IMR-90 (cell line): ENCODE measurements around the gene FTSJ3. TPM values are rescaled to one million over a fixed set of nuclear protein-coding genes. Genes with fewer than 3 reads are reported as not detected.

Experiments used
- ATAC-seq: fragments of 200-7000 bp; cut with Tn5 transposase; 2 replicates; pipeline ENCODE4 v1.9.1; 2020; ENCODE audit warnings: low read depth, mild to moderate bottlenecking, moderate library complexity
- BruUV-seq: library from RNA; stranded (reverse); fragments of 400-500 nt; replicated peaks from 2 replicates; lab custom pipeline; 2021; lab: Mats Ljungman, UMichigan
- CTCF ChIA-PET: fragments of 300-600 bp; formaldehyde crosslinking; extraction: SDS; loops from one replicate; lab custom pipeline; 2021; ENCODE audit warnings: antibody characterized with exemption; lab: Yijun Ruan, JAX
- POLR2A ChIA-PET: fragments of 300-600 bp; sonication (Branson Sonifier 250); formaldehyde crosslinking; loops from one replicate; lab custom pipeline; 2022; ENCODE audit warnings: antibody characterized with exemption; ENCODE audit not compliant: unreplicated experiment; lab: Charles Lee
- DNase-seq: peaks from one replicate; pipeline ENCODE4 v3.0.0; 2013
- H2AFZ ChIP-seq: replicated peaks from 2 replicates; pipeline ENCODE3; 2013; ENCODE audit warnings: low read length, mild to moderate bottlenecking; ENCODE audit not compliant: poor library complexity
- H2AK5ac ChIP-seq: 2 replicates; pipeline ENCODE4 v1.6.1; 2013; ENCODE audit warnings: low read depth, low read length, inconsistent platforms
- H2AK9ac ChIP-seq: replicated peaks from 2 replicates; pipeline ENCODE3; 2013; ENCODE audit warnings: mild to moderate bottlenecking, low read depth, low read length, moderate library complexity; ENCODE audit not compliant: poor library complexity
- H2BK120ac ChIP-seq: 2 replicates; pipeline ENCODE4 v1.6.1; 2013; ENCODE audit warnings: low read depth, low read length, inconsistent platforms
- H2BK15ac ChIP-seq: 3 replicates; pipeline ENCODE4 v1.6.1; 2013; ENCODE audit warnings: low read depth, low read length, inconsistent platforms
- H2BK20ac ChIP-seq: 2 replicates; pipeline ENCODE4 v1.6.1; 2013; ENCODE audit warnings: low read depth, mild to moderate bottlenecking, inconsistent platforms, low read length, moderate library complexity
- H2BK5ac ChIP-seq: 2 replicates; pipeline ENCODE4 v1.6.1; 2013; ENCODE audit warnings: mild to moderate bottlenecking, low read depth, low read length, inconsistent platforms; ENCODE audit not compliant: poor library complexity, severe bottlenecking
- H3K14ac ChIP-seq: replicated peaks from 2 replicates; pipeline ENCODE4 v1.6.1; 2013; ENCODE audit warnings: low read depth, low read length, inconsistent platforms
- H3K18ac ChIP-seq: 2 replicates; pipeline ENCODE4 v1.6.1; 2013; ENCODE audit warnings: low read depth, low read length, control low read depth
- H3K23ac ChIP-seq: 2 replicates; pipeline ENCODE4 v1.6.1; 2013; ENCODE audit warnings: low read depth, low read length, inconsistent platforms
- H3K27ac ChIP-seq: 2 replicates; pipeline ENCODE4 v1.5.1; 2013; ENCODE audit warnings: mild to moderate bottlenecking, control low read depth, low read length; ENCODE audit not compliant: insufficient read depth
- H3K27me3 ChIP-seq: 2 replicates; pipeline ENCODE4 v1.6.1; 2013; ENCODE audit warnings: low read length; ENCODE audit not compliant: control insufficient read depth, insufficient read depth
- H3K36me3 ChIP-seq: 2 replicates; pipeline ENCODE4 v1.6.1; 2013; ENCODE audit warnings: low read length, mixed read lengths; ENCODE audit not compliant: control insufficient read depth, insufficient read depth
- H3K4ac ChIP-seq: 2 replicates; pipeline ENCODE4 v1.6.1; 2013; ENCODE audit warnings: low read depth, low read length, inconsistent platforms
- H3K4me1 ChIP-seq: 2 replicates; pipeline ENCODE4 v1.6.1; 2013; ENCODE audit warnings: low read length, mixed read lengths; ENCODE audit not compliant: control insufficient read depth, insufficient read depth
- H3K4me2 ChIP-seq: 2 replicates; pipeline ENCODE4 v1.6.1; 2013; ENCODE audit warnings: low read depth, mild to moderate bottlenecking, control low read depth, low read length, moderate library complexity
- H3K4me3 ChIP-seq: 2 replicates; pipeline ENCODE4 v1.5.1; 2013; ENCODE audit warnings: low read depth, mild to moderate bottlenecking, control low read depth, low read length, moderate library complexity; ENCODE audit not compliant: insufficient read depth
- H3K56ac ChIP-seq: 2 replicates; pipeline ENCODE4 v1.6.1; 2013; ENCODE audit warnings: low read length, inconsistent platforms; ENCODE audit not compliant: insufficient read depth; ENCODE audit errors: extremely low read depth
- H3K79me1 ChIP-seq, 2 experiments: 2 replicates each; pipeline ENCODE4 v1.6.1; 2013; ENCODE audit warnings: low read length in 2 of 2, inconsistent platforms in 1 of 2, low read depth in 1 of 2
- H3K9ac ChIP-seq: 2 replicates; pipeline ENCODE4 v1.6.1; 2013; ENCODE audit warnings: low read depth, low read length, control low read depth
- H3K9me1 ChIP-seq: 2 replicates; pipeline ENCODE4 v1.6.1; 2013; ENCODE audit warnings: low read length, inconsistent platforms; ENCODE audit not compliant: insufficient read depth
- H3K9me3 ChIP-seq: 2 replicates; pipeline ENCODE4 v1.6.1; 2013; ENCODE audit warnings: low read length; ENCODE audit not compliant: control insufficient read depth, insufficient read depth
- H4K20me1 ChIP-seq: 2 replicates; pipeline ENCODE4 v1.6.1; 2013; ENCODE audit warnings: low read length, inconsistent platforms; ENCODE audit not compliant: insufficient read depth
- H4K5ac ChIP-seq: 2 replicates; pipeline ENCODE4 v1.6.1; 2013; ENCODE audit warnings: mild to moderate bottlenecking, low read depth, low read length, control low read depth
- H4K8ac ChIP-seq, 2 experiments: 2 replicates each; pipeline ENCODE4 v1.6.1; 2013; ENCODE audit warnings: low read depth in 2 of 2, low read length in 2 of 2, control low read depth in 1 of 2, inconsistent platforms in 1 of 2
- H4K91ac ChIP-seq: 2 replicates; pipeline ENCODE4 v1.6.1; 2013; ENCODE audit warnings: low read depth, low read length, inconsistent platforms; ENCODE audit not compliant: insufficient read depth
- MAFK ChIP-seq: IDR thresholded peaks from 2 replicates; pipeline ENCODE4 v1.6.1; 2012; ENCODE audit warnings: low read depth, low read length, improper control_type of control experiment
- WGBS, 2 experiments: methylation state at CpG; one replicate each; pipeline versions ENCODE4 v1.1.5 to v1.1.7; 2013; ENCODE audit warnings: missing lambda C conversion rate in 2 of 2; ENCODE audit not compliant: insufficient read length in 1 of 2; ENCODE audit errors: extremely low coverage in 2 of 2; 5-methylcytosine and 5-hydroxymethylcytosine counted together
- dilution Hi-C: fragments of 300-500 bp; cut with HindIII; formaldehyde crosslinking; loops from one replicate; pipeline ENCODE4 v1.14.3; 2018; ENCODE audit warnings: low sequenced_read_pairs; ENCODE audit not compliant: unreplicated experiment
- in situ Hi-C: fragments of 300-500 bp; cut with MboI; formaldehyde crosslinking; loops from 3 replicates; pipeline ENCODE4 v1.14.3; 2019; ENCODE audit warnings: low sequenced_read_pairs, inconsistent platforms, mixed read lengths
- intact Hi-C: fragments of 100-400 bp; cut with micrococcal nuclease; formaldehyde crosslinking; loops from 2 replicates; pipeline ENCODE4 v1.10.0; 2022
- polyA plus RNA-seq, 3 experiments: library from polyadenylated mRNA; depleted of rRNA; stranded (reverse); fragments of >200 nt; gene quantifications; 2 replicates each; pipeline ENCODE4 v1.2.3, GENCODE V29; 2012; ENCODE audit warnings: low replicate concordance in 1 of 3
- total RNA-seq: library from RNA; depleted of rRNA; stranded (reverse); fragments of >200 nt; gene quantifications from 2 replicates; pipeline ENCODE4 v1.2.3, GENCODE V29; 2012
- TF ChIP-seq, protein P1 (sequence below): conservative IDR thresholded peaks from 2 replicates; pipeline ENCODE4 v1.5.1; 2012; ENCODE audit warnings: mild to moderate bottlenecking, low read depth, low read length, improper control_type of control experiment

The FTSJ3 gene
- total and polyA plus RNA-seq, 2 of the 4 experiments (the other 2 are of a cell fraction): 51.3 to 68.1 TPM

DNA sequence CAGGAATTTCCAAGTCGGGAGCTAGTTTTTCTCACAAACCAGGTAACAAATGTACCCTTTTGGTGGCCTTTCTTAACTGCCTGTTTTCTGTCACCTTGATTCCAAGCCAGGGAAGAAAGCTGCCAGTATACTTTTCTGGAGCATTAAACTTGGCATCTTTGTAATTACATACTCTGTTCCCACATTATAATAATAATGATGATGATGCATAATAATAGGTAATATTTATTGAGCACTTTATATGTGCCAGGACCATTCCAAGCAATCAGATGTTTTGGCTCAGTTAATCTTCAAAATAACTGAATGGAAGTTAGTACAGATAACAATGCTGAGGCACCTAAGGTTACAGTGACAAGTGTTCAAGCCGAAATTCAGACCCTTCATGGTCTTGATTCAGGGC lies 11.3 kb downstream of the FTSJ3 start:
- Histone ChIP-seq H2AK5ac (peak overlapping the region; percentile 75), H3K27ac (peak overlapping the region; percentile 62; the same call in 1 of the 2 replicates), H2BK20ac (peak overlapping the region; percentile 22; the same call in 1 of the 2 replicates), H3K79me1 (peaks cover 35 to 60% of the 10 kb centered on the region in 2 experiments), H3K4me1 (peaks cover 20% of the 10 kb centered on the region), H3K27me3 (no peaks in the 10 kb centered on the region), H3K4me2 (peak overlapping the region; percentile 42; the same call in 1 of the 2 replicates), H2AFZ (no peak overlapping the region), H3K9me3 (no peaks in the 10 kb centered on the region), H3K4ac (peak overlapping the region; percentile 64), H3K18ac (peak overlapping the region; percentile 83; the same call in 1 of the 2 replicates), H4K20me1 (peaks cover 26% of the 10 kb centered on the region), H2BK15ac (no peak overlapping the region), H2BK120ac (peak overlapping the region; percentile 38; the same call in 1 of the 2 replicates), H2BK5ac (peak overlapping the region; percentile 87), H3K4me3 (no peak overlapping the region), H3K9me1 (peaks cover 15% of the 10 kb centered on the region), H3K36me3 (peaks cover 81% of the 10 kb centered on the region), H3K56ac (no peak overlapping the region), H3K9ac (peak overlapping the region; percentile 68), H3K23ac (peak overlapping the region; percentile 57), H4K8ac (peak overlapping the region in 1 of 2 experiments; percentile 61; a peak in 2 of 4 replicates), H4K91ac (no peak overlapping the region), H3K14ac (peak overlapping the region; percentile 72), H4K5ac (peak overlapping the region; percentile 52; the same call in 1 of the 2 replicates), H2AK9ac (no peak overlapping the region)
- BruUV-seq: no TSS peak
- CTCF ChIA-PET: interaction anchor here (1.4 kb wide), 1 partner anchor 17 kb away, joined by 5 read pairs; no protein-coding TSS in a partner anchor
- WGBS, 2 experiments: 100% methylated on average over 1 of the region's 2 CpGs; no CpG with 5 or more reads in 1 of the 2 experiments
- in situ Hi-C loops: no loop called here
- TF ChIP-seq, protein P1, sequence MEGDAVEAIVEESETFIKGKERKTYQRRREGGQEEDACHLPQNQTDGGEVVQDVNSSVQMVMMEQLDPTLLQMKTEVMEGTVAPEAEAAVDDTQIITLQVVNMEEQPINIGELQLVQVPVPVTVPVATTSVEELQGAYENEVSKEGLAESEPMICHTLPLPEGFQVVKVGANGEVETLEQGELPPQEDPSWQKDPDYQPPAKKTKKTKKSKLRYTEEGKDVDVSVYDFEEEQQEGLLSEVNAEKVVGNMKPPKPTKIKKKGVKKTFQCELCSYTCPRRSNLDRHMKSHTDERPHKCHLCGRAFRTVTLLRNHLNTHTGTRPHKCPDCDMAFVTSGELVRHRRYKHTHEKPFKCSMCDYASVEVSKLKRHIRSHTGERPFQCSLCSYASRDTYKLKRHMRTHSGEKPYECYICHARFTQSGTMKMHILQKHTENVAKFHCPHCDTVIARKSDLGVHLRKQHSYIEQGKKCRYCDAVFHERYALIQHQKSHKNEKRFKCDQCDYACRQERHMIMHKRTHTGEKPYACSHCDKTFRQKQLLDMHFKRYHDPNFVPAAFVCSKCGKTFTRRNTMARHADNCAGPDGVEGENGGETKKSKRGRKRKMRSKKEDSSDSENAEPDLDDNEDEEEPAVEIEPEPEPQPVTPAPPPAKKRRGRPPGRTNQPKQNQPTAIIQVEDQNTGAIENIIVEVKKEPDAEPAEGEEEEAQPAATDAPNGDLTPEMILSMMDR: no peak
- TF ChIP-seq MAFK: peak; percentile 30; the same call in 1 of the 2 replicates
- dilution Hi-C loops: no loop called here
- POLR2A ChIA-PET: interaction anchor here (0.6 kb wide), 1 partner anchor 18 kb away, joined by 3 read pairs; no protein-coding TSS in a partner anchor
- intact Hi-C loops: no loop called here
- DNase-seq: no peak
- no peak; the same call in 1 of the 2 replicates for ATAC-seq
